ENCODE measurements around the gene CNTNAP5.

Gene CNTNAP5

DNA sequence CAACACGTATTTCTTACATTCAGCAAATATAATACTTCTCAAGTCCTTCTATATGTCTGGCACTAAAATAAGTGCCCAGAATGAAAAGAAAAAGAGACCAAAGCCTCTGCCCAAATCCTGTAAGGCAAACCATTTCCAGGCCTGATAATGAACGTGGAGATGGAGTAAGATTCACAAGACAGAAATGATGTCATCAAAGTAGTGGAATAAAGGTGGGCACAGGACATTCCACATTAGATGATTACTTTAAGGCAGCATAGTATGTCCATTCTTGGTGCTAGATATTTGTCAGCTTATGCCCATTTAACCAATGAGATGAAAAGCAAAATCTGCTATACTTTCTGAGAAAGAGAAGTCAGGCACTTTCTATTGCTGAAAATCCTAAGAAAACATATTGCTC lies 38.5 kb downstream of the CNTNAP5 start:
- no peak for DNase-seq (ENCODE audit: low read depth)
- no peak overlapping the region for H3K4me3 ChIP-seq (ENCODE audit: low read depth, low read length)
- no peak for TF ChIP-seq MYC (IDR thresholded peaks at IDR 0.05; ENCODE audit: low read depth, low read length)
- TF ChIP-seq, protein P1, sequence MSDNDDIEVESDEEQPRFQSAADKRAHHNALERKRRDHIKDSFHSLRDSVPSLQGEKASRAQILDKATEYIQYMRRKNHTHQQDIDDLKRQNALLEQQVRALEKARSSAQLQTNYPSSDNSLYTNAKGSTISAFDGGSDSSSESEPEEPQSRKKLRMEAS (IDR thresholded peaks at IDR 0.05; ENCODE audit: low read depth, low read length): no peak

DNA sequence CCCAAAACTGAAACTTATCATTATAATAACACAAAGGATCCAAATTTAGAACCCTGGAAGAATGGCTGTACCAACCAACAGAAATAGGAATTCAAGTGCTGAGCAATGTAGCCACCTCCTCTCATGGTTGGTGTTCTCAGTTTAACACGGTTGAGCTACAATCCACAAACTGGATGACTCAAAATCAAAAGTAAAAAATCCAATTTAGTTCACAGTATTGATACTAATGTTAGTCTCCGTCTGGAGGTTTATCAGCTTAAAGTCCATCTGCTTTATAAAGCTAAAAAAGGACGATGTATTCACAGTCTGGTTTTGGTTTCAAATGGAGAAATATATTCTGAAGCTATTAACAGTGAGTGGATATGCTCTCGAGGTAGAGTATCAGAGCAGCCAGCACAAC lies 40.5 kb downstream of the CNTNAP5 start:
- H3K4me3 ChIP-seq (ENCODE audit: low read depth, low read length): no peak overlapping the region
- TF ChIP-seq, protein P2, sequence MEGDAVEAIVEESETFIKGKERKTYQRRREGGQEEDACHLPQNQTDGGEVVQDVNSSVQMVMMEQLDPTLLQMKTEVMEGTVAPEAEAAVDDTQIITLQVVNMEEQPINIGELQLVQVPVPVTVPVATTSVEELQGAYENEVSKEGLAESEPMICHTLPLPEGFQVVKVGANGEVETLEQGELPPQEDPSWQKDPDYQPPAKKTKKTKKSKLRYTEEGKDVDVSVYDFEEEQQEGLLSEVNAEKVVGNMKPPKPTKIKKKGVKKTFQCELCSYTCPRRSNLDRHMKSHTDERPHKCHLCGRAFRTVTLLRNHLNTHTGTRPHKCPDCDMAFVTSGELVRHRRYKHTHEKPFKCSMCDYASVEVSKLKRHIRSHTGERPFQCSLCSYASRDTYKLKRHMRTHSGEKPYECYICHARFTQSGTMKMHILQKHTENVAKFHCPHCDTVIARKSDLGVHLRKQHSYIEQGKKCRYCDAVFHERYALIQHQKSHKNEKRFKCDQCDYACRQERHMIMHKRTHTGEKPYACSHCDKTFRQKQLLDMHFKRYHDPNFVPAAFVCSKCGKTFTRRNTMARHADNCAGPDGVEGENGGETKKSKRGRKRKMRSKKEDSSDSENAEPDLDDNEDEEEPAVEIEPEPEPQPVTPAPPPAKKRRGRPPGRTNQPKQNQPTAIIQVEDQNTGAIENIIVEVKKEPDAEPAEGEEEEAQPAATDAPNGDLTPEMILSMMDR (IDR thresholded peaks at IDR 0.05; ENCODE audit: low read depth, low read length): no peak
- TF ChIP-seq POLR2A (IDR thresholded peaks at IDR 0.05; ENCODE audit: extremely low read depth, insufficient read length): no peak
- TF ChIP-seq MYC (IDR thresholded peaks at IDR 0.05; ENCODE audit: low read depth, low read length): no peak
- TF ChIP-seq, protein P1 (IDR thresholded peaks at IDR 0.05; ENCODE audit: low read depth, low read length): no peak
- DNase-seq (ENCODE audit: low read depth): no peak

DNA sequence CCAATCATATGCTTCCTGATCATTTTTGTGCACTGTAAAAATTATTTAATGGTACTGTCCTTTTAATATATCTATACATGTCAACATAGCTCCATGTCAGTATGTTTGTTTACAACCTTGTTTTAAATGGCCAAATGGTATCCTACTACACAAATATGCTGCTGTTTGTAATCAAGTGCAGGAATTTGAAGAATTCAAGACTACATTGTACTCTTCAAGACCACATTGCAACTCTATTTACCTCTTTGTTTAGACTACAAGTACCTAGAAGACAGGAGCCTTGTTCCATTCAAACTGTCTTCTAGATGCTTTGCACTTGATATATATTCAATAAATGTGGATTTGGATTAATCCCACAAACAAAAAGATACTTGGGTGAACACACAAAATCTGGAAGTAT lies 41.7 kb downstream of the CNTNAP5 start:
- H3K4me3 ChIP-seq (ENCODE audit: low read depth, low read length): no peak overlapping the region
- TF ChIP-seq, protein P2 (IDR thresholded peaks at IDR 0.05; ENCODE audit: low read depth, low read length): no peak
- TF ChIP-seq MYC (IDR thresholded peaks at IDR 0.05; ENCODE audit: low read depth, low read length) (no peak), POLR2A (IDR thresholded peaks at IDR 0.05; ENCODE audit: extremely low read depth, insufficient read length) (no peak)
- TF ChIP-seq, protein P1 (IDR thresholded peaks at IDR 0.05; ENCODE audit: low read depth, low read length): no peak
- DNase-seq (ENCODE audit: low read depth): no peak

DNA sequence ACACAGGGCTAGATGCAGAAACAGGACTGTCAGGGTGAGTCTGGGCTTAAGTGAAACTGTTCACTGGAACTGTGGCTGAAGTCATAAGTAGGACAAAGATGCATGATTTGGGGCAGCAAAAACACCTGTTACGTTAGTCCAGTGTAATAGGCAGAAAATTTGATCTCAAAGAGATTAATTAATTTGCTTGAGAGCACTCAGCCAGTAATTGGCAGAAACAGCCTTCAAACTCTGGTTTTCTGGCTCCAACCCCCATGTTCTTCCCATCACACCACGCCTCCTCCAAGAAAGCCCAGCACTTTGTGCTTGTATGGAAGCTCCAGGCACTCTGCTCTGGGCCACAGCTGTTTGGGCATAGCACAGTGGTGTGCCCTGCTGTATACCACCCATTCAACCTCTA lies 54.0 kb downstream of the CNTNAP5 start:
- TF ChIP-seq MYC (IDR thresholded peaks at IDR 0.05; ENCODE audit: low read depth, low read length): no peak
- no peak for TF ChIP-seq POLR2A (IDR thresholded peaks at IDR 0.05; ENCODE audit: extremely low read depth, insufficient read length)
- TF ChIP-seq, protein P2 (IDR thresholded peaks at IDR 0.05; ENCODE audit: low read depth, low read length): no peak
- TF ChIP-seq, protein P1 (IDR thresholded peaks at IDR 0.05; ENCODE audit: low read depth, low read length): no peak
- H3K4me3 ChIP-seq (ENCODE audit: low read depth, low read length): no peak overlapping the region
- no peak for DNase-seq (ENCODE audit: low read depth)

DNA sequence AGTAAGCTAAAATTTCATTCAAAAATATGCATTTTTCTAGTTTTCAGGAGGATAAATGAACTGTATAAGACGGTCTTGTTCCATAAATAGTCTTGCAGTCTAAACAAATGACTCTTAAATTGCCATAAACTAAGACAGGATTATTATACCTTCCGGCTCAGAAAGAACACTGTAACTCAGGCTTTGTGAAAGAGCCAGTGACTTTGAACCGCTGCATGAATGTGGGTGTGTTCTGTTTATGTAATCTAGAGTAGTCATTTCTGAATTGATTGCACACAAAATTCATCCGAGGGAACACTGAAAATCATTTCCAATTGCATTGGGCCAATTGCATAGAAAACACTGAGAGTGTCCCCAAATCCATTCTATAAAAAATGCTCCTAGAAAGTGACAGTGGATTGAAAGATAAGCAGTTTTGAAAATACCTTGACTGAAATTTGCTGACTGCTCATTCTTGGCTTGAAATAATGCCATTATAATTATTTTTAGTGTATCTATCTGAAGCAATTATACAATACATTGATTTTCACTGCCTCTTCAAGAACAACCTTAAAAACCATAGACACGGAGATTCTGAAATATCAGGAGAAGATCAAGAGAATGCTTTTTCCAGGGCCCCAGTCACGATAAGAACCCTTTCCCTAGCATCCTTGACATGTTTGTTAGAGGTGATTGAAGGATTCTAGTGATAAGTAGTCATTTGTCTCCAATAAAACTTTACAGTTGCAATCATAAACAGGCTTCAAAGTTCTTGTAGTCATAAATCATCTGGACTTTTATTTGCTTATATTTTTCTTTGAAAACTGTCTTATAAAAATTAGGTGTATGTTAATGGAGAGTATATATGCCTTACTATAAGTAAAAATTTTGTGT lies 55.4 kb downstream of the CNTNAP5 start:
- no peak for DNase-seq (ENCODE audit: low read depth)
- TF ChIP-seq MYC (IDR thresholded peaks at IDR 0.05; ENCODE audit: low read depth, low read length): no peak
- TF ChIP-seq, protein P1 (IDR thresholded peaks at IDR 0.05; ENCODE audit: low read depth, low read length): no peak
- TF ChIP-seq POLR2A (IDR thresholded peaks at IDR 0.05; ENCODE audit: extremely low read depth, insufficient read length): no peak
- TF ChIP-seq, protein P2 (IDR thresholded peaks at IDR 0.05; ENCODE audit: low read depth, low read length): no peak
- no peak overlapping the region for H3K4me3 ChIP-seq (ENCODE audit: low read depth, low read length)

DNA sequence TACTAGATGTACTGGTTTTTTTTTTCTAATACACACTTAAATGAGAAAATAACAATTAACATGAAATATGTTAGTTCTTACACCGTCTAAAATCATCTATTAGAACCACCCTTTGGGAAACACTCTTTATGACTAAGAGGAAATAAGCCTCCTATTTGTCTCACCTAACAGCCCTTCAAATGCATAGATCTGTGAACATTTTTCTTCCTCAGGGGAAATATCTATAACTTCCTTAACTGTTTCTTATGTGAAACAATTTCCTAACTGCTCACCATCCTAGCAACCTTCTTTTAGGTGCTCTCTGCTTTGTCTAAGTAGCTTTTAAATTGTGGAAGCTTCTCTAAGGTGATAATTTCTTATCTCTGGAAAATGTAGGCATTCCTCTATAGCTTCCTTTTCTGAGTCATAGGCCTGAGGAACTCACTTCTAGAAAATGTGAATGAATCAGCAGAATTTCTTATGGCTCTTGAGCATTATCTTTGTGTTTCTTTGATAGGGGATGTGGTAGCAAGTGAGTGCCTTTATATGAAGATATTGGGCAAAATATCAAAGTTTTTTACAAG lies 56.1 kb downstream of the CNTNAP5 start:
- no peak overlapping the region for H3K4me3 ChIP-seq (ENCODE audit: low read depth, low read length)
- TF ChIP-seq, protein P1 (IDR thresholded peaks at IDR 0.05; ENCODE audit: low read depth, low read length): no peak
- TF ChIP-seq MYC (IDR thresholded peaks at IDR 0.05; ENCODE audit: low read depth, low read length) (no peak), POLR2A (IDR thresholded peaks at IDR 0.05; ENCODE audit: extremely low read depth, insufficient read length) (no peak)
- TF ChIP-seq, protein P2 (IDR thresholded peaks at IDR 0.05; ENCODE audit: low read depth, low read length): no peak
- DNase-seq (ENCODE audit: low read depth): peak; percentile 3
